RPMI8226 (cell line): Measurements from ENCODE around the gene KMT2D.

ENCODE experiments used
- DNase-seq: peaks from one replicate; pipeline ENCODE4 v3.0.0-alpha.2; 2015

The KMT2D gene

DNA sequence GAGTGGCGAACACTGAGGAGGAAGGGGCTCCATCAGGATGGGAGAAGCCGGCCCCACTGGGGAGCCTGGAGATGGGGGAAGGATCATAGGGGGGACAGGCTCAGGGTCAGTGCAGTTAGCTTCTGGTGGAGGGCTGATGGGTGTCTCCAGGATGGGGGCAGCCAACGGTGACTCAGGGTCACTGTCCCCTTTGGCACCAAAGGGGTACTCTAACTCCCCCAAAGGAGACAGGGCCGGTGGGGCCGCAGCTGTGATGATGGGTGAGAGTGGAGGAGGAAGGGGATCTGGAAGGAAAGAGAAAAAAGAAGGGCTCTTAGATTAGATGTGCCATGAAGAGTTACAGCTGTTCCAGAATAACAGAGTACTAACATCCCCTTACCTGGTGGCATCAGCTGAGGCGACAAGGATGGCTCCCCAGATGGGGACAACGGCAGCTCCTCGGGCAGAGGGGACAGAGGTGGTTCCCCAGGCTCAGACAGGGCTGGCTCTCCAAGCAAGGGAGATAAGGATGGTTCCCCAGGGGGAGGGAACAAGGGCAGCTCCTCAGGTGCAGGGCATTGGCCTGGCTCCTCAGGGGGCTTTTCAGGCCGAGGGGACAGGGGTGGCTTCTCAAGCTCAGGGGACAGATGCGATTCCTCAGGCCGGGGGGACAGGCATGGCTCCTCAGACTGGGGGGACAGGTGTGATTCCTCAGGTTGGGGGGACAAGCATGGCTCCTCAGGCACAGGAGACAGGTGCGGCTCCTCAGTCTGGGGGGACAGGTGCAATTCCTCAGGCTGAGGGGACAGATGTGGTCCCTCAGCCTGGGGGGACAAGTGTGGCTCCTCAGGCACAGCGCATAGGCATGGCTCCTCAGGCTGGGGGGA is 9.9 kb downstream of the KMT2D start:
- no peak for DNase-seq

- no peak for DNase-seq
Measured at GRCh38 chr12:49049566-49050224, 10.9 kb downstream of the KMT2D start.

GRCh38 chr12:49048953-49049352 is 11.6 kb downstream of the KMT2D start:
- DNase-seq, result no peak

- no peak for DNase-seq
Measured at GRCh38 chr12:49046129-49046895, 14.3 kb downstream of the KMT2D start.

- no peak for DNase-seq
Measured at GRCh38 chr12:49044660-49045059, 15.9 kb downstream of the KMT2D start.

GRCh38 chr12:49043856-49044258 is 16.7 kb downstream of the KMT2D start:
- peak; percentile 67 for DNase-seq

DNA sequence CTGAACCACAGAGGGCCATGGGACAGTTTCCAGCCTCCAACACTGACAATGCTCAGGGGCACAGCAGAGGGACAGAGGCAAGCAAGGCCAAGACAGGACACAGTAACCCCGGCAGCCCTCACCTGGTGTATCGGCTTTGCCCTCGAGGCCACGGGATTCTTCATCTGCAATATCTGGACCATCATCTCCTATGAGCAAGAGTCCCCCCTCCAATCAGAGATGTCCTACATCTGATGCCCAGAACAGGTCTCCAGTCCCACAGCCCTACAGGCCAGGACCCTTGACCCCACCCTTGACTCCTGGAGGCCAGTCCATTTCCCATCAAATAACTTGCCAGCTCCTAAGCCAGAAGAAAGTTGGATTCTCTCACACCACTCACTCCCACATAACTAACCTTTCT is 17.4 kb downstream of the KMT2D start:
- DNase-seq, result no peak

GRCh38 chr12:49041881-49042484 is 18.6 kb downstream of the KMT2D start:
- no peak for DNase-seq

GRCh38 chr12:49041036-49041880 is 19.3 kb downstream of the KMT2D start:
- no peak for DNase-seq

- no peak for DNase-seq
Measured at GRCh38 chr12:49040364-49040855, 20.2 kb downstream of the KMT2D start.

GRCh38 chr12:49039421-49040363 is 20.9 kb downstream of the KMT2D start:
- no peak for DNase-seq

GRCh38 chr12:49038291-49038955 is 22.2 kb downstream of the KMT2D start:
- no peak for DNase-seq

DNA sequence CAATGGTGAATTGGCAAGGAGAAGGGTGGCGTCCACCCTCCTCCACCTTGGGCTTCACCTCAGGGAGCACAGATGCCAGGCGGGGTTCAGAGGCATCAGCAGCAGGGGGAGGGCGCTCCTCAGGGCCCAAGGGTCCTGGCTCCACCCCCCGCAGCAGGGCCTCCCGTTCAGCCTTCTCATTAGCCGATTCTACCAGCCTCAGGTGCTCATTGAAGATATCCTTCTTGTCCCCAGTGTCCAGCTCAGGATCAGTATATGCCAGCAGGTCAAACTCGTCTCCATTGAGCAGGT is 22.7 kb downstream of the KMT2D start:
- DNase-seq, result no peak

GRCh38 chr12:49037111-49037946 is 23.3 kb downstream of the KMT2D start:
- no peak for DNase-seq

DNA sequence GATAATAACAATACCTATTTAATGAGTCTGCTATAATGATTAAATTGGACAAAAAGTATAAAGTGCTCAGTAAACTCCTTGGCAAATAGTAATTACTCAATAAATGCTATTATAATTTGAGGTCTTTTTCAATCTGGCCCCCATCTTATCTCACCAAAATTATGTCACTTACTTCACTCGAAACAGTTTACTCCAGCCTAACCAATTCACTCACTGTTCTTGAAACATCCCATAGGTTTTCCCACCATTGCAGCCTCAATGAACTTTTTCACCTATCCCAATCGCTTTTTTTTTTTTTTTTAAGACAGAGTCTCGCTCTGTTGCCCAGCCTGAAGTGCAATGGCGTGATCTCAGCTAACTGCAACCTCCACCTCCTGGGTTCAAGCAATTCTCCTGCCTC is 24.6 kb downstream of the KMT2D start:
- DNase-seq, result no peak

DNA sequence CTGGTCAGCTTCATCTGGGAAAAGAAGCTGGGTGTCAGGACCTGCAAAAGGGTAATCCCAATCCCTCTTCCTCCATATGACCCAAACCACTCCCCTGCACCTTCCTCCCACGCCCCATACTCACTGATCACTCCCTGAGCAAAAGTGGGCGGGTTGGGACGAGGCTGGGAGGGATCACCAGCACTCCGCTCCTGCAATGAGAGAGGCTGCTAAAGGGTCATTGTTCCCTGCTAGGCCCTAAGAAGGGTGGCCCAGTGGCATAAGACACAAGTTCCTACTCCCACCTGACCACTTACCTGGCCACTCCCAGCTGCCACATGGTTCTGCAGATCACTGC is 26.3 kb downstream of the KMT2D start:
- no peak for DNase-seq

DNA sequence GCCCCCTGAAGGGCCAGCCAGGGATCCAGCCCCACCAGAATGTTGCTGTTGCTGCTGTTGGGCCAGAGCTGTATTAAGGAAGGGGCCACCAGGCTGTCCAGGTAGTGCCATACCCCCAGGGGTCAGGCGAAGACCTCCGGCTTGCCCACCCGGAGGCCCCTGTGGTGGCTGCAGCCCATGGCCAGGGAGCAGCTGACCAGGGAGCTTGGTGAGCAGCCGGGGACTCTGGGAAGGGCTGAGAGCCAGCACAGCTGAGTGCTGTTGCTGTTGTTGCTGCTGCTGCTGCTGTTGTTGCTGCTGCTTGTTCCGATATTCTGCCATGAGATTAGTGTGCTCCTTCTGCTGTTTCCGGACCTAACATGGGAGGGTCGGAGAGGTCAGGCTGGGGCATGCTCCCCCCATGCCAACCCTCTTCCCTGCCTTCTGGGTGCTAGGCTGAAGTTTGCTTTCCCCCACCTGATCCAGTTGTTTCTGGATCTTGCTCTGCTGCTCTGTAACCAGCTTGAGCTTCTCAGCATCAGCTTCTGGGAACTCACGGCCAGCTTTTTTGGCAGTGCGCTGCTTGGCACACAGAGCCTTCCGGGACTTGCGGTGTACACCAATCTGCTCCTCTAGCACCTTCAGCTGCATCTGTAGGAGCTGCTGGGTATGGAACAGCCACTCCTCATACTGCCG is 26.8 kb downstream of the KMT2D start:
- no peak for DNase-seq

- DNase-seq, result no peak
Measured at GRCh38 chr12:49032679-49033447, 27.7 kb downstream of the KMT2D start.
